Measurements from ENCODE around the gene WDR72. TPM values are rescaled to one million over a fixed set of nuclear protein-coding genes. Genes with fewer than 3 reads are reported as not detected.

Gene WDR72
- total and polyA plus RNA-seq, 2 experiments from 2014 or later = 0.99 to 1.9 TPM

- Mint-ChIP-seq H3K27me3 (ENCODE audit: insufficient read depth, low read depth, poor library complexity) (peaks cover 1% of the 10 kb centered on the region), H3K9me3 (no peaks in the 10 kb centered on the region), H3K36me3 (ENCODE audit: low read depth) (no peaks in the 10 kb centered on the region), H3K27ac (no peak overlapping the region), H3K4me3 (no peak overlapping the region), H3K4me1 (peaks cover 22% of the 10 kb centered on the region)
- Histone ChIP-seq H3K4me2 (no peak overlapping the region), H3F3A (replicated peaks; ENCODE audit: low read depth) (no peaks in the 10 kb centered on the region), H3K9me2 (ENCODE audit: insufficient read depth) (no peaks in the 10 kb centered on the region), H3K36me3 (ENCODE audit: insufficient read depth) (no peaks in the 10 kb centered on the region), H4K20me1 (replicated peaks; ENCODE audit: insufficient read depth) (no peaks in the 10 kb centered on the region), H3K27ac (ENCODE audit: low read depth) (no peak overlapping the region), H2AFZ (no peak overlapping the region), H3K4me1 (ENCODE audit: insufficient read depth) (no peaks in the 10 kb centered on the region; the same call in 1 of the 2 replicates), H3K4me3 (no peak overlapping the region), H3K27me3 (ENCODE audit: insufficient read depth) (no peaks in the 10 kb centered on the region), H3K79me2 (replicated peaks; ENCODE audit: insufficient read depth) (no peaks in the 10 kb centered on the region)
- ATAC-seq (no peak), DNase-seq (ENCODE audit: low spot score) (no peak)
- TF ChIP-seq POLR2AphosphoS5 (IDR thresholded peaks at IDR 0.05; ENCODE audit: low read depth) (no peak), STAT1 (IDR thresholded peaks at IDR 0.05; ENCODE audit: unreplicated experiment) (no peak), ZNF114 (CRISPR knock-in tag; IDR thresholded peaks at IDR 0.05) (no peak), REST (IDR thresholded peaks at IDR 0.05; ENCODE audit: unreplicated experiment) (no peak), ZNF462 (CRISPR knock-in tag; IDR thresholded peaks at IDR 0.05) (no peak), CTCF (conservative IDR thresholded peaks at IDR 0.05; ENCODE audit: low read depth in 2 of 2) (no peak), CREB1 (CRISPR knock-in tag; IDR thresholded peaks at IDR 0.05; ENCODE audit: low read depth) (no peak), EZH2 (IDR thresholded peaks at IDR 0.05; ENCODE audit: low read depth, unreplicated experiment) (no peak), EZH2phosphoT487 (IDR thresholded peaks at IDR 0.05; ENCODE audit: unreplicated experiment) (no peak)
Measured at GRCh38 chr15:53588773-53589172, 170.7 kb downstream of the WDR72 start.

Measured in GM23338 (cell line).